ENCODE data around the gene ROGDI.

ROGDI gene

DNA sequence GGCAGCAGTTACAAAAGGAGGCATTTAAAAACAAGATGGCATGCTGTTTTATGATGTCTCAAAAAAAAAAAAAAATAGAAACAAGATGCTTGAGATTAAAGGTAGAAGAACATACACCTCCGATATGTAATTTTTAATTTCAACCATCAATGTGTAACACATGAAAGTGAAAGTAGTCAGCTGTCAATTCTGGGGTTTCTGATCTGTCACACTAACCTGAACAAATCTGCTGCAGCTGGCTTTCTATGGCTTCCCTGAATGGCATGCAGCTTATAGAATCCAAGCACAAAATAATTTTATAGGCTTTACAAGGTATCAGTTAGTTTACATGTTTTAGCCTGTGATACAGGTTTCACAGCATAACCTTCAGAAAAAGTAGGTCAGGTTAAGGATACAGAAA, 31.2 kb upstream of the ROGDI start:
- Histone ChIP-seq H3K4me3 (ENCODE audit: insufficient read depth, low read depth, low read length) (no peak overlapping the region), H3K27ac (ENCODE audit: insufficient read depth, low read depth, low read length, poor library complexity, severe bottlenecking) (no peak overlapping the region), H3K9me3 (ENCODE audit: control insufficient read depth, low read length) (no peaks in the 10 kb centered on the region), H3K36me3 (ENCODE audit: control insufficient read depth, insufficient read depth, low read length) (peaks cover 30% of the 10 kb centered on the region), H3K27me3 (ENCODE audit: control insufficient read depth, insufficient read depth, low read length, poor library complexity, severe bottlenecking) (no peaks in the 10 kb centered on the region), H3K4me1 (ENCODE audit: control insufficient read depth, insufficient read depth, low read length) (no peaks in the 10 kb centered on the region)
- WGBS, 2 experiments = 86 to 100% methylated on average over 1 of the region's 1 CpG

DNA sequence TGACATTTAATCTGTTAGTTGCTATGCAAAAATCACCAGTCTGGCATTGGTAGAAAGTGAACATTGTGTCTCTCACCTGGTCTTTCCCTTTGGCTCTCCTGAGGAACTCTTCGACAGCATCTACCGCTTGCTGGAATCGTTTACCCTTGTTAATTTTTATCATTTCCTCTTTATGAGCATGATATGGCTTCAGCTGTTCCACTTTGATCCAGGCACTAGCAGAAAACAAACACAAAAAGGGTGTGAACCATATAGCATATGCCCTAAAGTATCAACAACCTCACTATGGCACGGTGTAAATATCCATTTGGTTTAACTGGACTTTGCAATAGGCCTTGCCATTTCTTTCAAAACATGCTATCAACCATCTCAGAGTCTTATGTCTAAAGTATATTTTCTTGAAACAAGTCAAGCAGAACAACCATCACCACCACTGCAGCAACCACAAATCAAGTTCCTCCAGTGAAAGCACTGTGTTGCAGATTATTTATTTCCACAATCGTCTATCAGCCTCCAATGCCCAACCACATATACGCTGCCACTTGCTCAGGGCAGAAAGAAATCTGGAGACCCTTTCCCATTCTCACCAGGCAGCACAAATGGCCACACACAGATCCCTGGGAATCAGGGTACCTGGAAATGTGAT, 30.4 kb upstream of the ROGDI start:
- Histone ChIP-seq H3K9me3 (ENCODE audit: control insufficient read depth, low read length) (no peaks in the 10 kb centered on the region), H3K27ac (ENCODE audit: insufficient read depth, low read depth, low read length, poor library complexity, severe bottlenecking) (no peak overlapping the region), H3K27me3 (ENCODE audit: control insufficient read depth, insufficient read depth, low read length, poor library complexity, severe bottlenecking) (no peaks in the 10 kb centered on the region), H3K36me3 (ENCODE audit: control insufficient read depth, insufficient read depth, low read length) (peaks cover 35% of the 10 kb centered on the region), H3K4me1 (ENCODE audit: control insufficient read depth, insufficient read depth, low read length) (no peaks in the 10 kb centered on the region), H3K4me3 (ENCODE audit: insufficient read depth, low read depth, low read length) (no peak overlapping the region)
- 93 to 94% methylated on average over 6 of the region's 6 CpGs for WGBS, 2 experiments

DNA sequence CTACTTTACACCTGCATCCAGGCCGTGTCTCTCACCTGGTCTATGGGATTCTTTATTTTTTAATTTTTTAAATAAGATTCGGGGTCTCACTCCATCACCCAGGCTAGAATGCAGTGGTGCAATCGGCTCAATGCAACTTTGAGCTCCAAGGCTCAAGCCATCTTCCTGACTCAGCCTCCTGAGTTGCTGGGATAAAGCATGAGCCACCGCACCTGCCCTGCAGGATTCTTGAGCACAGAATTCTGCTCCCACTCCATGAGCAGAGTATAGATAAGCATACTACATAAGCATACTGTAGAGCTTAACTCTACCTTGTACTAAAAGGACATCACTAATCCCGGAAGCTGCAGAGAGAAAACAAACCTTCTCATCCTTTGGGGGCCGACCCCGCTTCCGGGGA, 29.2 kb upstream of the ROGDI start:
- Histone ChIP-seq H3K4me3 (ENCODE audit: insufficient read depth, low read depth, low read length) (no peak overlapping the region), H3K27ac (ENCODE audit: insufficient read depth, low read depth, low read length, poor library complexity, severe bottlenecking) (no peak overlapping the region), H3K27me3 (ENCODE audit: control insufficient read depth, insufficient read depth, low read length, poor library complexity, severe bottlenecking) (no peaks in the 10 kb centered on the region), H3K4me1 (ENCODE audit: control insufficient read depth, insufficient read depth, low read length) (no peaks in the 10 kb centered on the region), H3K9me3 (ENCODE audit: control insufficient read depth, low read length) (no peaks in the 10 kb centered on the region), H3K36me3 (ENCODE audit: control insufficient read depth, insufficient read depth, low read length) (peaks cover 41% of the 10 kb centered on the region)
- WGBS, 2 experiments = 95 to 96% methylated on average over 8 of the region's 8 CpGs

DNA sequence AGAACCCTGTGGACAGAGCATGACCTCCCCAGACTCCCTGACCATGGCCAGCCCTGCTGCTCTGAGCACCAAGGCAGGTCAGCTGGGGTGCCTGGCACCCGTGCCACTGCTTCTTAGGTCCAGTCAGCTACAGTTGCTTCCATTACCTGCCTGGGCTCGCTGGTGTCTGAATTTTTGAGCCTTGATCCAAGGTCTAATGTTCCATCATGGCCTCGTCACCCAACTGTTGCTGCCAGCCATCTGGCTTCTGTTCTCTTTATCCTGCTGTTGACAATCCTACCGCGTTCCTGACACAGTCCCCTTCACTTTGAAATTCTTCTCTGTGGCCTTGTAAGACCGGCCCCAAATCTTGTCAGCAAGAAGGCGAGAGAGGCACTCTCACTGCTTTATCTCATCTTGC, 28.0 kb upstream of the ROGDI start:
- Histone ChIP-seq H3K27ac (ENCODE audit: insufficient read depth, low read depth, low read length, poor library complexity, severe bottlenecking) (no peak overlapping the region), H3K27me3 (ENCODE audit: control insufficient read depth, insufficient read depth, low read length, poor library complexity, severe bottlenecking) (no peaks in the 10 kb centered on the region), H3K36me3 (ENCODE audit: control insufficient read depth, insufficient read depth, low read length) (peaks cover 47% of the 10 kb centered on the region), H3K4me1 (ENCODE audit: control insufficient read depth, insufficient read depth, low read length) (no peaks in the 10 kb centered on the region), H3K9me3 (ENCODE audit: control insufficient read depth, low read length) (no peaks in the 10 kb centered on the region), H3K4me3 (ENCODE audit: insufficient read depth, low read depth, low read length) (no peak overlapping the region)
- 95 to 96% methylated on average over 7 of the region's 7 CpGs for WGBS, 2 experiments

DNA sequence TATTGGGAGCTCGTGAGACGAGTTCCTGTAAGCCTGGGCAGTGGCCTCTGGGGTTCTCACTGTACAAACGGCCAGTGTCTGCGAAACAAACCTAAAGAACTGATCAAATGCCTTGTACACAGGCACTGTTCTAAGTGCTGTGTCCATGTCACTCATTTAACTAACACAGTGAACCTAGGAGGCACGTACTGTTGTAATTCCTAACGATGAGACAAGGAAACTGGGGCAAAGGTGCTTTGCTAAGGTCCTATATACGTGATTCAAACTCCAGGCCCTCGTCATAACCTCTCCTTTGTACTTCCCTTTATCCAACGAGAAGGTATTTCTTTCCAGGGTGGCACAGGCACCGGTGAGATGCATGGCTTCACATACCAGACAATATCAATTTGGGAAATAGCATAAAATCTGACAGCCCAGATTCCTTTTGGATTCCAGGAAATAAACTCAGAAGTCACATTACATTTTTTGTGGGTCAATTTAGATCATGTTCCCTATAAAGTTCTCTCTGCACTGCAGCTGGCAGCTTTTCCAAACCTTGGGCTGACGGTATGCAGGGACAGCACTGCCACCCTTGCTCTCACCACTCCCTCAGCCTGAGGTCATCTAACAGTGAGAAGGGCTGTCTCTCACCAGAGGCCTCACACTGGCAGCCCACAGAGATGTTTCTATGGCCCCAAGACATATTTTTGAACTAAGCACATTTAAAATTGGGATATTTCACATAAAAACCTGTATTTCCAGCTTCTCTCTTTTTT, 26.3 kb upstream of the ROGDI start:
- Histone ChIP-seq H3K36me3 (ENCODE audit: control insufficient read depth, insufficient read depth, low read length) (peaks cover 60% of the 10 kb centered on the region), H3K27ac (ENCODE audit: insufficient read depth, low read depth, low read length, poor library complexity, severe bottlenecking) (no peak overlapping the region), H3K4me3 (ENCODE audit: insufficient read depth, low read depth, low read length) (no peak overlapping the region), H3K9me3 (ENCODE audit: control insufficient read depth, low read length) (no peaks in the 10 kb centered on the region), H3K4me1 (ENCODE audit: control insufficient read depth, insufficient read depth, low read length) (no peaks in the 10 kb centered on the region), H3K27me3 (ENCODE audit: control insufficient read depth, insufficient read depth, low read length, poor library complexity, severe bottlenecking) (no peaks in the 10 kb centered on the region)
- WGBS, 2 experiments = 95 to 96% methylated on average over 11 of the region's 11 CpGs

DNA sequence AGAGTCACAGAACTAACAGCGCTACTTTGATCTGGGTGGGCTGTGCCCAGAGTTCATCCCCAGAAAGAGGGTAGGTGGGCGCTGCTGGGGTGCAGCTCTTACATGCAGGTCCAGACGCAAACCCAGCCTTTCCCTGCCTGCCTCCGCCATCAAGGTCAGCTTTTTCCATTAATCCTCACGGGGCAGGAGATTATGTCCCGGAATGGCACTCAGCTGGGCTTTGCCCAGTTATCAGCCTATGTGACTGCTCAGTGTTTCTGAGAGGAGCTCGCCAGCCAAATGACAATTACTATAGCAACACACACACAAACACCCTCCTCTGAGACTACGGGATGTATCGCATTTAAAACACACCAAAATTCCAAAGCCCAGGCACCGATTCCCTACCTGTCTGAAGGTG, 24.5 kb upstream of the ROGDI start:
- 93 to 95% methylated on average over 10 of the region's 10 CpGs for WGBS, 2 experiments
- H3K36me3 ChIP-seq (ENCODE audit: control insufficient read depth, insufficient read depth, low read length) = peaks cover 70% of the 10 kb centered on the region

DNA sequence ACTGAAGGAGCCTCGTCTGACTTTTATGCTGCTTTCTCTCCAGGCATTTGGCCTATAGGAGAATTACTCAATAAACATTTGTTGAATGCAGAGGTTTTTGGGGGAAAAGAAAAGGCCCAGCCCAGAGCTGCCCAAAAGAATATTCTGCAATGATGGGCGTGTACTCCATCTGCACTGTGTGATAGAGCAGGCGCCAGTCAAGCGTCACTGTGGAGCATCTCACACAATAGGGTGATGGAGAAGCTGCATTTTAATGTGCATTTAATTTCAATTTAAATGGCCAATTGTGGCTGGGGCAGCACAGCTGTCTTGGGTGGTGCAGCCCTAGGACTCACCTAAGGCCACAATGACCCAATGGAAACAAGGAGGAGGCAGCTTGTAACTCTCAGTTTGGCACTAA, 24.1 kb upstream of the ROGDI start:
- H3K27me3 ChIP-seq (ENCODE audit: control insufficient read depth, insufficient read depth, low read length, poor library complexity, severe bottlenecking) = no peaks in the 10 kb centered on the region
- no peaks in the 10 kb centered on the region for H3K4me1 ChIP-seq (ENCODE audit: control insufficient read depth, insufficient read depth, low read length)
- no peak overlapping the region for H3K27ac ChIP-seq (ENCODE audit: insufficient read depth, low read depth, low read length, poor library complexity, severe bottlenecking)
- 96 to 97% methylated on average over 4 of the region's 4 CpGs for WGBS, 2 experiments
- no peaks in the 10 kb centered on the region for H3K9me3 ChIP-seq (ENCODE audit: control insufficient read depth, low read length)
- H3K36me3 ChIP-seq (ENCODE audit: control insufficient read depth, insufficient read depth, low read length) = peaks cover 70% of the 10 kb centered on the region
- H3K4me3 ChIP-seq (ENCODE audit: insufficient read depth, low read depth, low read length) = no peak overlapping the region

More for the DNA sequence above, 24.5 kb upstream of the ROGDI start:
- Histone ChIP-seq H3K27me3 (ENCODE audit: control insufficient read depth, insufficient read depth, low read length, poor library complexity, severe bottlenecking) (no peaks in the 10 kb centered on the region), H3K27ac (ENCODE audit: insufficient read depth, low read depth, low read length, poor library complexity, severe bottlenecking) (no peak overlapping the region), H3K4me3 (ENCODE audit: insufficient read depth, low read depth, low read length) (no peak overlapping the region), H3K9me3 (ENCODE audit: control insufficient read depth, low read length) (no peaks in the 10 kb centered on the region), H3K4me1 (ENCODE audit: control insufficient read depth, insufficient read depth, low read length) (no peaks in the 10 kb centered on the region)

DNA sequence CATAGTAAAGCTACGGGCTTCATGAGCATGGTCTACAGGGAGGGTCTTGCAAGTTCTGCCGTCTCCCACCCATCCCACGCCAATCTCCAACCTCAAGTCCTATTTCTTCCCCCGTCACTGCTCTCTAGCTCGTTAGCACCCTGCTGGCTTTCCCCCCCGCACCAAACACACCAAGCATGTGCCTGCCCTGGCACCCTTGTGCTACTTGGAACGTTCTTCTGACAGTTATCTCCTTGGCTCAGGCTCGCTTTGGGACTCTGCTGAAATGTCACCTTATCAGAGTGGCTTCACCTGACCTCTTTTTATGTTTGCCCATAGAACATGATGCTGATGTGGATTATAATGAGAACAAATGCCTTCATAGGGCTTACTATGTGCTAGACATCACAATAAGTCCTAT, 22.8 kb upstream of the ROGDI start:
- WGBS, 2 experiments = 92 to 96% methylated on average over 8 of the region's 8 CpGs
- Histone ChIP-seq H3K4me1 (ENCODE audit: control insufficient read depth, insufficient read depth, low read length) (no peaks in the 10 kb centered on the region), H3K27me3 (ENCODE audit: control insufficient read depth, insufficient read depth, low read length, poor library complexity, severe bottlenecking) (no peaks in the 10 kb centered on the region), H3K9me3 (ENCODE audit: control insufficient read depth, low read length) (no peaks in the 10 kb centered on the region), H3K4me3 (ENCODE audit: insufficient read depth, low read depth, low read length) (no peak overlapping the region), H3K27ac (ENCODE audit: insufficient read depth, low read depth, low read length, poor library complexity, severe bottlenecking) (no peak overlapping the region), H3K36me3 (ENCODE audit: control insufficient read depth, insufficient read depth, low read length) (peaks cover 62% of the 10 kb centered on the region)

DNA sequence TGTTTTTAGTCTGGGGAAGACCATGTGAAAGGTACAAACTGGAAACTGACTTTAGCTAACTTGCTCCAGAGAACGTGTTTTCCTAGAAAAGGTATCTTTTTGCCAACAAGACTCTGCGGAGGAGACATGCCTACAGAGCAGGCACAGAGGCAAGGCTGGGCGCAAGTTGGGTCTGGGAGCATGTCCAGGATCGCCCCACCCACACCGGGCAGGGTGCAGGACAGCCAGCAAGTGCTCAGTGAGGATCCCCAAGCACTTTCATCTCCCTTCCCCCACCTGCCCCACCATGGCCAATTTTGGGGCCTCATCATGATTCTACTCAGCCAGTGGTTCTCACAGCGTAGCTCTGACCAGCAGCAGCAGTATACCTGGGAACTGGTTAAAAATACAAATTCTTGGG, 18.2 kb upstream of the ROGDI start:
- Histone ChIP-seq H3K9me3 (ENCODE audit: control insufficient read depth, low read length) (no peaks in the 10 kb centered on the region), H3K4me3 (ENCODE audit: insufficient read depth, low read depth, low read length) (no peak overlapping the region), H3K36me3 (ENCODE audit: control insufficient read depth, insufficient read depth, low read length) (peaks cover 37% of the 10 kb centered on the region), H3K27me3 (ENCODE audit: control insufficient read depth, insufficient read depth, low read length, poor library complexity, severe bottlenecking) (no peaks in the 10 kb centered on the region), H3K27ac (ENCODE audit: insufficient read depth, low read depth, low read length, poor library complexity, severe bottlenecking) (no peak overlapping the region), H3K4me1 (ENCODE audit: control insufficient read depth, insufficient read depth, low read length) (no peaks in the 10 kb centered on the region)
- WGBS, 2 experiments = 96% methylated on average over 6 of the region's 6 CpGs

DNA sequence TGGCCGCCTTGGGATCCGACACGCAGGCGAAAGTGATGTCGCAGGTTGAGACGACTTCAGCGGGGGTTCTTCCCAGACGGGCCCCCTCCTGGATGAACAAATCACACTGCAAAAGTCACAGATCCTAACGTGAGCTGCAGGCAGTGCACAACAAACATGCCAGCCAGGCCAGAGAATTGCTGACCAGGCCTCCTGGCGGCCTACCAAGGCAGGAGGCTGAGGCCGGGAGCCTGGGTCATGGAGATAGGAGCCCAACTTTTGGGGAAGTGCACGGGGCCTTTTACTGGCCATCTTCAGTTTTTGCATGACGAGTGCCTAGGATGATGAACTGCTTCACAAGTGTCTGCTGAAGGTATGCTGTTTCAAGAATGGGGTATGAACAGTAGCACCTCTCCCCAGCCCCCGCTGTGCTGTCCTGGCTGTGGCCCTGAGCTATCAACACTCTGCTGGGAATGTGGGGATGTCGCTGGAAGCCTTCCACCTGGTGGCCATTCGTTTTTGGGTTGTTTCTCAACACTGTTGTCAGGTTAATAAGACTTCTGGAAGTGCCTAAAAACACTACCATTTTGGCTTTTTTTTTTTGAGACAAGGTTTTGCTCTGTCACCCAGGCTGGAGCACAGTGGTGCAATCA, 12.2 kb upstream of the ROGDI start:
- no peak overlapping the region for H3K4me3 ChIP-seq (ENCODE audit: insufficient read depth, low read depth, low read length)

More for the DNA sequence above, 12.2 kb upstream of the ROGDI start:
- H3K27ac ChIP-seq (ENCODE audit: insufficient read depth, low read depth, low read length, poor library complexity, severe bottlenecking) = no peak overlapping the region
- peaks cover 43% of the 10 kb centered on the region for H3K36me3 ChIP-seq (ENCODE audit: control insufficient read depth, insufficient read depth, low read length)
- H3K27me3 ChIP-seq (ENCODE audit: control insufficient read depth, insufficient read depth, low read length, poor library complexity, severe bottlenecking) = no peaks in the 10 kb centered on the region
- 95 to 96% methylated on average over 16 of the region's 16 CpGs for WGBS, 2 experiments
- H3K4me1 ChIP-seq (ENCODE audit: control insufficient read depth, insufficient read depth, low read length) = no peaks in the 10 kb centered on the region
- no peaks in the 10 kb centered on the region for H3K9me3 ChIP-seq (ENCODE audit: control insufficient read depth, low read length)

Measured in ectodermal cell (in vitro differentiated cells).